SK-N-SH treated with all-trans-retinoic acid at 6 μM for 48 hours (cell line): ENCODE measurements around the gene DOK4.
"Not testable (repeated sequence)": the region's sequence is repeated elsewhere in the genome, so short reads cannot be mapped to it uniquely, and the experiment has no call there.

Experiments used
- ATAC-seq: fragments of 200-7000 bp; cut with Tn5 transposase; 3 replicates; pipeline ENCODE4 v1.9.1; 2020; ENCODE audit warnings: mild to moderate bottlenecking, moderate library complexity
- BACH2 ChIP-seq: fragments of 250-450 bp; sonication (Bioruptor Pico); IDR thresholded peaks from 2 replicates; pipeline ENCODE4 v1.9.0; 2021; ENCODE audit warnings: mild to moderate bottlenecking, borderline replicate concordance
- CREB5 ChIP-seq: fragments of 250-450 bp; sonication (Bioruptor Pico); IDR thresholded peaks from 2 replicates; pipeline ENCODE4 v1.5.1; 2020; ENCODE audit warnings: low read depth, mild to moderate bottlenecking, moderate library complexity
- CSDC2 ChIP-seq: fragments of 250-450 bp; sonication (Bioruptor Pico); IDR thresholded peaks from 2 replicates; pipeline ENCODE4 v1.5.0; 2020; ENCODE audit warnings: mild to moderate bottlenecking, moderate library complexity
- CSRNP3 ChIP-seq: fragments of 250-450 bp; sonication (Bioruptor Pico); IDR thresholded peaks from 2 replicates; pipeline ENCODE4 v1.5.1; 2021; ENCODE audit warnings: mild to moderate bottlenecking, moderate library complexity
- ISL1 ChIP-seq: fragments of 250-450 bp; sonication (Bioruptor Pico); IDR thresholded peaks from 2 replicates; pipeline ENCODE4 v2.1.2; 2022; ENCODE audit warnings: mild to moderate bottlenecking, moderate library complexity
- OSR1 ChIP-seq: fragments of 250-450 bp; sonication (Bioruptor Pico); IDR thresholded peaks from 2 replicates; pipeline ENCODE4 v1.8.0; 2022; ENCODE audit warnings: moderate library complexity, mild to moderate bottlenecking, inconsistent platforms
- PATZ1 ChIP-seq: fragments of 250-450 bp; sonication (Bioruptor Pico); IDR thresholded peaks from 2 replicates; pipeline ENCODE4 v1.8.0; 2020; ENCODE audit warnings: mild to moderate bottlenecking, moderate library complexity, borderline replicate concordance
- POU6F1 ChIP-seq: fragments of 250-450 bp; sonication (Bioruptor Pico); IDR thresholded peaks from 2 replicates; pipeline ENCODE4 v1.8.0; 2021; ENCODE audit warnings: low read depth, mild to moderate bottlenecking, moderate library complexity, borderline replicate concordance
- PPARA ChIP-seq: fragments of 250-450 bp; sonication (Bioruptor Pico); IDR thresholded peaks from 2 replicates; pipeline ENCODE4 v1.5.0; 2020; ENCODE audit warnings: mild to moderate bottlenecking, borderline replicate concordance
- RARB ChIP-seq: fragments of 250-450 bp; sonication (Bioruptor Pico); IDR thresholded peaks from 2 replicates; pipeline ENCODE4 v1.8.0; 2021; ENCODE audit warnings: mild to moderate bottlenecking, moderate library complexity
- TCF4 ChIP-seq: fragments of 250-450 bp; sonication (Bioruptor Pico); IDR thresholded peaks from 2 replicates; pipeline ENCODE4 v1.8.0; 2021; ENCODE audit warnings: mild to moderate bottlenecking, moderate library complexity, borderline replicate concordance
- TOX ChIP-seq: fragments of 250-450 bp; sonication (Bioruptor Pico); IDR thresholded peaks from 2 replicates; pipeline ENCODE4 v1.8.0; 2021; ENCODE audit warnings: mild to moderate bottlenecking, moderate library complexity, borderline replicate concordance
- TSHZ2 ChIP-seq: fragments of 250-450 bp; sonication (Bioruptor Pico); IDR thresholded peaks from 2 replicates; pipeline ENCODE4 v1.5.0; 2020; ENCODE audit warnings: mild to moderate bottlenecking, moderate library complexity
- ZFP30 ChIP-seq: fragments of 450-650 bp; formaldehyde crosslinking; IDR thresholded peaks from 2 replicates; pipeline ENCODE4 v1.5.0; 2022; ENCODE audit warnings: mild to moderate bottlenecking, moderate library complexity

DOK4 gene

GRCh38 chr16:57500578-57501111 lies 14.4 kb upstream of the DOK4 start:
- TF ChIP-seq CREB5 (no peak), TSHZ2 (CRISPR knock-in tag) (no peak), BACH2 (CRISPR knock-in tag) (no peak), TCF4 (CRISPR knock-in tag) (no peak), CSDC2 (no peak), POU6F1 (CRISPR knock-in tag) (no peak), ZFP30 (CRISPR knock-in tag) (no peak), TOX (CRISPR knock-in tag) (no peak), RARB (CRISPR knock-in tag) (no peak), PPARA (CRISPR knock-in tag) (no peak), CSRNP3 (CRISPR knock-in tag) (no peak), ISL1 (CRISPR knock-in tag) (no peak)
- peak; percentile 53 for ATAC-seq

GRCh38 chr16:57499941-57500340 lies 13.6 kb upstream of the DOK4 start:
- not testable (repeated sequence) for ATAC-seq

- TF ChIP-seq CSRNP3 (CRISPR knock-in tag) (no peak), OSR1 (CRISPR knock-in tag) (no peak), ZFP30 (CRISPR knock-in tag) (no peak), POU6F1 (CRISPR knock-in tag) (no peak), PATZ1 (CRISPR knock-in tag) (no peak), TCF4 (CRISPR knock-in tag) (no peak)
- ATAC-seq = no peak
Observed at GRCh38 chr16:57498031-57498430, 11.7 kb upstream of the DOK4 start.
